Gastrocnemius medialis (tissue), 4 donors: ENCODE measurements around the gene CLPX. TPM values are rescaled to one million over a fixed set of nuclear protein-coding genes. Genes with fewer than 3 reads are reported as not detected.
A peak's percentile ranks its signal among the peaks of the same experiment; 100 is the strongest.

Experiments
- ATAC-seq, 2 donors: fragments of 150-250 bp; one replicate each; pipeline ENCODE4 v1.9.1; 2016
- DNase-seq, 2 donors: peaks; one replicate each; pipeline ENCODE4 v3.0.0-alpha.2; 2019
- H3K27ac ChIP-seq, 4 donors: fragments of 200-600 bp; sonication (generic); 1 replicate in 1 of 4; 2 replicates in 3 of 4; pipeline ENCODE4 v1.5.1; 2016 to 2018; ENCODE audit warnings: mild to moderate bottlenecking in 2 of 4, moderate library complexity in 1 of 4
- H3K27me3 ChIP-seq, 3 donors: fragments of 200-600 bp; sonication (generic) in 2 of 3; 1 replicate in 1 of 3; 2 replicates in 2 of 3; pipeline versions ENCODE4 v1.5.1 to v1.6.0; 2016 to 2019; ENCODE audit warnings: mild to moderate bottlenecking in 1 of 3, moderate library complexity in 1 of 3
- H3K36me3 ChIP-seq, 2 donors: fragments of 200-600 bp; sonication (generic) in 1 of 2; one replicate each; pipeline ENCODE4 v1.5.1; 2017 to 2018
- H3K4me1 ChIP-seq, 2 donors: fragments of 200-600 bp; sonication (generic) in 1 of 2; one replicate each; pipeline ENCODE4 v1.5.1; 2016 to 2017; ENCODE audit warnings: mild to moderate bottlenecking in 2 of 2
- H3K4me3 ChIP-seq, 4 donors: fragments of 200-600 bp; sonication (generic) in 3 of 4; 1 replicate in 1 of 4; 2 replicates in 3 of 4; pipeline ENCODE4 v1.5.1; 2016 to 2019; ENCODE audit warnings: mild to moderate bottlenecking in 2 of 4
- H3K9me3 ChIP-seq, 3 donors: fragments of 200-600 bp; sonication (generic) in 2 of 3; 1 replicate in 1 of 3; 2 replicates in 2 of 3; pipeline ENCODE4 v1.5.1; 2016 to 2019
- POLR2A ChIP-seq, 2 donors: fragments of 450-650 bp; IDR thresholded peaks; one replicate each; pipeline ENCODE4 v1.6.1; 2017; ENCODE audit warnings: antibody characterized with exemption in 2 of 2, mild to moderate bottlenecking in 2 of 2, moderate library complexity in 2 of 2
- in situ Hi-C, 4 donors: fragments of 200-750 bp; cut with MboI; loops; one replicate each; pipeline versions ENCODE4 v1.15.0 to v1.8.0; 2017; ENCODE audit warnings: low sequenced_read_pairs in 4 of 4
- intact Hi-C: fragments of 100-400 bp; cut with DNase I; formaldehyde crosslinking; loops from one replicate; pipeline ENCODE4 v1.15.1; 2023; ENCODE audit warnings: low total_unique reads
- total RNA-seq, 4 donors: library from RNA; depleted of rRNA; stranded (reverse); fragments of >200 nt; gene quantifications; one replicate each; pipeline versions ENCODE4 v1.1.0 to v1.2.3, GENCODE V29; 2016
- TF ChIP-seq, protein P1 (sequence below), 5 experiments: fragments of 450-650 bp in 3 of 5; fragments of 200-600 bp in 2 of 5; sonication (generic) in 2 of 5; IDR thresholded peaks in 4 of 5; conservative IDR thresholded peaks in 1 of 5; 1 replicate in 4 of 5; 2 replicates in 1 of 5; pipeline ENCODE4 v1.5.1; 2016 to 2019; ENCODE audit warnings: antibody characterized with exemption in 5 of 5, mild to moderate bottlenecking in 3 of 5, moderate library complexity in 3 of 5

Gene CLPX
- total RNA-seq, 4 donors from 2014 or later: 49.3 to 116 (median 63.3) TPM

GRCh38 chr15:65196637-65197336, 11.6 kb upstream of the CLPX start:
- H3K36me3 ChIP-seq: no peaks in the 10 kb centered on the region
- DNase-seq (no peak), ATAC-seq (no peak)
- H3K9me3 ChIP-seq: no peaks in the 10 kb centered on the region
- TF ChIP-seq, protein P1, sequence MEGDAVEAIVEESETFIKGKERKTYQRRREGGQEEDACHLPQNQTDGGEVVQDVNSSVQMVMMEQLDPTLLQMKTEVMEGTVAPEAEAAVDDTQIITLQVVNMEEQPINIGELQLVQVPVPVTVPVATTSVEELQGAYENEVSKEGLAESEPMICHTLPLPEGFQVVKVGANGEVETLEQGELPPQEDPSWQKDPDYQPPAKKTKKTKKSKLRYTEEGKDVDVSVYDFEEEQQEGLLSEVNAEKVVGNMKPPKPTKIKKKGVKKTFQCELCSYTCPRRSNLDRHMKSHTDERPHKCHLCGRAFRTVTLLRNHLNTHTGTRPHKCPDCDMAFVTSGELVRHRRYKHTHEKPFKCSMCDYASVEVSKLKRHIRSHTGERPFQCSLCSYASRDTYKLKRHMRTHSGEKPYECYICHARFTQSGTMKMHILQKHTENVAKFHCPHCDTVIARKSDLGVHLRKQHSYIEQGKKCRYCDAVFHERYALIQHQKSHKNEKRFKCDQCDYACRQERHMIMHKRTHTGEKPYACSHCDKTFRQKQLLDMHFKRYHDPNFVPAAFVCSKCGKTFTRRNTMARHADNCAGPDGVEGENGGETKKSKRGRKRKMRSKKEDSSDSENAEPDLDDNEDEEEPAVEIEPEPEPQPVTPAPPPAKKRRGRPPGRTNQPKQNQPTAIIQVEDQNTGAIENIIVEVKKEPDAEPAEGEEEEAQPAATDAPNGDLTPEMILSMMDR (IDR thresholded peaks at IDR 0.05 in 4 of 5, conservative IDR thresholded peaks at IDR 0.05 in 1 of 5): no peak
- no peak for TF ChIP-seq POLR2A (IDR thresholded peaks at IDR 0.05)
- in situ Hi-C loops: loop anchor here in 3 of 4 donors (5.0 to 10.0 kb wide), 3 partner anchors 66 to 78 kb away; no protein-coding TSS in a partner anchor
- H3K27me3 ChIP-seq: no peaks in the 10 kb centered on the region
- H3K4me3 ChIP-seq: no peak overlapping the region
- H3K4me1 ChIP-seq: no peaks in the 10 kb centered on the region
- H3K27ac ChIP-seq: no peak overlapping the region
- intact Hi-C loops: no loop called here

DNA sequence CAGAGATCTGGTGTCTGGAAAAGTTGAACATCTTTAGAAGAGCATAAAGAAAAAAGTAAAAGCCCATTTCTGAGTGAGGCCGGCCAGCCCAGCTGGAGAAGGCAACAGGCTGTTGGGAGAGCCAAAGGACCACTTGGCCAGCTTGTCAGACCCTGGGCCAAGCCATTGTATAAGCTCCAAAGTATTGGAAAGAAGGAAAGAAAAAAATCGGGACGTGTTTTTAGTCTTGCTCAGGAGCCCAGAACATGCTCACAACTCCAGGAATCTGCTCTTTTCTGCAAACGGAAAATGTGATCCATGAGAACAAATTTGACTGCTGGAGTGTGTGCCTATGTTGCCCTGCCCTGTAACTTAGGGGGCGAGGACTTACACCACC, 10.4 kb upstream of the CLPX start:
- no peak overlapping the region for H3K4me3 ChIP-seq
- ATAC-seq: no peak
- intact Hi-C loops (no loop called here), in situ Hi-C loops (loop anchor here in 3 of 4 donors (5.0 to 10.0 kb wide), 3 partner anchors 67 to 79 kb away; no protein-coding TSS in a partner anchor)
- peak overlapping the region in 1 of 4 donors; percentile 24 for H3K27ac ChIP-seq
- TF ChIP-seq, protein P1 (IDR thresholded peaks at IDR 0.05 in 4 of 5, conservative IDR thresholded peaks at IDR 0.05 in 1 of 5): no peak
- no peak for TF ChIP-seq POLR2A (IDR thresholded peaks at IDR 0.05)
- no peaks in the 10 kb centered on the region for H3K9me3 ChIP-seq
- DNase-seq: no peak
- H3K27me3 ChIP-seq: no peaks in the 10 kb centered on the region
- no peaks in the 10 kb centered on the region for H3K4me1 ChIP-seq
- no peaks in the 10 kb centered on the region for H3K36me3 ChIP-seq

- ATAC-seq (peak; percentile 56 to 61), DNase-seq (peak in 1 of 2 donors; percentile 35)
- TF ChIP-seq, protein P1 (IDR thresholded peaks at IDR 0.05 in 4 of 5, conservative IDR thresholded peaks at IDR 0.05 in 1 of 5): no peak
- no peak for TF ChIP-seq POLR2A (IDR thresholded peaks at IDR 0.05)
- no peaks in the 10 kb centered on the region for H3K9me3 ChIP-seq
- H3K4me1 ChIP-seq: no peaks in the 10 kb centered on the region
- intact Hi-C loops: no loop called here
- H3K27ac ChIP-seq: peak overlapping the region in 1 of 4 donors; percentile 24
- no peak overlapping the region for H3K4me3 ChIP-seq
- no peaks in the 10 kb centered on the region for H3K36me3 ChIP-seq
- no peaks in the 10 kb centered on the region for H3K27me3 ChIP-seq
- in situ Hi-C loops: loop anchor here in 3 of 4 donors (5.0 to 10.0 kb wide), 3 partner anchors 67 to 80 kb away; no protein-coding TSS in a partner anchor
These were observed 9.8 kb upstream of the CLPX start for GRCh38 chr15:65194826-65195547.

DNA sequence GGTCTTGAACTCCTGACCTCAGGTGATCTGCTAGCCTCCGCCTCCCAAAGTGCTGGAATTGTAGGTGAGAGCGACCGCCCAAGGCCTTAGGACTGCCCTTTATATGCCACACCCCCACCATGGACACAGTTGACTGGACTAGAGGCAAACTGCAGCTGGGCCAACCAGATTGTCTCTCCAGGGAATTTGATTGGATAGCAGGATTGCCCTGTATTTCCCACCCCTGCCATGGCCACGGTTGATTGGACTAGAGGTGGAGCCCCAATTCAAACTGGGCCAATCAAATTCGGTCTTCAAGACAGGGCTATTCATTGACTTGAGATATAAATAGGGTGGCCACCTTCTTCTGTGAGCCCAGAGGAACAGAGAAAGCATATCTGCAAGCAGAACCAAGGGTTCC, 6.9 kb upstream of the CLPX start:
- TF ChIP-seq, protein P1 (IDR thresholded peaks at IDR 0.05 in 4 of 5, conservative IDR thresholded peaks at IDR 0.05 in 1 of 5): no peak
- TF ChIP-seq POLR2A (IDR thresholded peaks at IDR 0.05): no peak
- no peak overlapping the region for H3K4me3 ChIP-seq
- no peak for ATAC-seq
- no peaks in the 10 kb centered on the region for H3K9me3 ChIP-seq
- intact Hi-C loops: no loop called here
- in situ Hi-C loops: loop anchor here in 2 of 4 donors (10.0 kb wide), 2 partner anchors 73 to 83 kb away; no protein-coding TSS in a partner anchor
- no peaks in the 10 kb centered on the region for H3K4me1 ChIP-seq
- H3K36me3 ChIP-seq: no peaks in the 10 kb centered on the region
- H3K27me3 ChIP-seq: no peaks in the 10 kb centered on the region
- DNase-seq: no peak
- H3K27ac ChIP-seq: no peak overlapping the region
